G401 (cell line): ENCODE results near the gene UBXN6. TPM values are rescaled to one million over a fixed set of nuclear protein-coding genes. Genes with fewer than 3 reads are reported as not detected.

Source experiments
- DNase-seq: peaks from one replicate; pipeline ENCODE4 v3.0.0-alpha.2; 2015; ENCODE audit warnings: low spot score
- in situ Hi-C: cut with HindIII; loops from 2 replicates; pipeline ENCODE4 v1.10.0; 2016; ENCODE audit warnings: low sequenced_read_pairs, mixed read lengths
- total RNA-seq: library from RNA; depleted of rRNA; stranded (reverse); fragments of >200 nt; shearing (Covaris generic); gene quantifications from 2 replicates; pipeline ENCODE4 v1.2.3, GENCODE V29; 2014

UBXN6 gene
- total RNA-seq, 1 experiment from 2014 or later: 72.8 TPM

- DNase-seq: no peak
- in situ Hi-C loops: no loop called here
Measured at GRCh38 chr19:4423416-4424126, 34.0 kb downstream of the UBXN6 start.

- in situ Hi-C loops: no loop called here
- no peak for DNase-seq
Measured at GRCh38 chr19:4416268-4416667, 41.3 kb downstream of the UBXN6 start.

- DNase-seq: peak; percentile 88
- in situ Hi-C loops: no loop called here
Measured at GRCh38 chr19:4415352-4415751, 42.2 kb downstream of the UBXN6 start.

GRCh38 chr19:4414800-4415321, 42.7 kb downstream of the UBXN6 start:
- DNase-seq: peak; percentile 70
- in situ Hi-C loops: no loop called here

- in situ Hi-C loops: no loop called here
- no peak for DNase-seq
Measured at GRCh38 chr19:4414144-4414799, 43.3 kb downstream of the UBXN6 start.

- in situ Hi-C loops: no loop called here
- DNase-seq: no peak
Measured at GRCh38 chr19:4413588-4413987, 44.0 kb downstream of the UBXN6 start.

GRCh38 chr19:4409123-4409933, 48.3 kb downstream of the UBXN6 start:
- in situ Hi-C loops: no loop called here
- no peak for DNase-seq

GRCh38 chr19:4406626-4407025, 51.0 kb downstream of the UBXN6 start:
- in situ Hi-C loops: no loop called here
- no peak for DNase-seq

- DNase-seq: no peak
- in situ Hi-C loops: no loop called here
Measured at GRCh38 chr19:4405977-4406376, 51.6 kb downstream of the UBXN6 start.

GRCh38 chr19:4403005-4403761, 54.4 kb downstream of the UBXN6 start:
- in situ Hi-C loops: no loop called here
- no peak for DNase-seq

- peak; percentile 100 for DNase-seq
- in situ Hi-C loops: no loop called here
Measured at GRCh38 chr19:4402171-4403004, 55.2 kb downstream of the UBXN6 start, which contains the start of gene CHAF1A. CHAF1A (plus strand) TSS chr19:4402640; CDS start chr19:4402763, 123 bp downstream.

- in situ Hi-C loops: no loop called here
- DNase-seq: no peak
Measured at GRCh38 chr19:4401769-4402170, 55.8 kb downstream of the UBXN6 start.

- in situ Hi-C loops: no loop called here
- peak; percentile 93 for DNase-seq
Measured at GRCh38 chr19:4400135-4400936, 57.3 kb downstream of the UBXN6 start, which contains the start of gene SH3GL1. SH3GL1 (minus strand) TSS chr19:4400547; CDS start chr19:4400368, 179 bp downstream.

- in situ Hi-C loops: no loop called here
Measured at GRCh38 chr19:4399812-4400134, 57.8 kb downstream of the UBXN6 start.

GRCh38 chr19:4396949-4397783, 60.4 kb downstream of the UBXN6 start:
- DNase-seq: no peak
- in situ Hi-C loops: no loop called here

More at GRCh38 chr19:4399812-4400134, 57.8 kb downstream of the UBXN6 start:
- no peak for DNase-seq
